ENCODE data around the gene ZNF837.
A peak's percentile ranks its signal among the peaks of the same experiment; 100 is the strongest.

Gene ZNF837

GRCh38 chr19:58368561-58369360 lies 12.1 kb downstream of the ZNF837 start:
- no peak for DNase-seq (ENCODE audit: low read depth)

GRCh38 chr19:58367698-58368454 lies 13.0 kb downstream of the ZNF837 start:
- DNase-seq (ENCODE audit: low read depth), result no peak

- DNase-seq (ENCODE audit: low read depth), result no peak
Observed at GRCh38 chr19:58366585-58367430, 14.0 kb downstream of the ZNF837 start.

GRCh38 chr19:58364146-58364545 lies 16.7 kb downstream of the ZNF837 start:
- DNase-seq (ENCODE audit: low read depth), result no peak

GRCh38 chr19:58362272-58362994 lies 18.4 kb downstream of the ZNF837 start, which contains the start of gene ZNF497:
ZNF497 (minus strand) TSS chr19:58362751; CDS start chr19:58357635, 5,116 bp downstream.
- peak; percentile 95 for DNase-seq (ENCODE audit: low read depth)

- DNase-seq (ENCODE audit: low read depth), result no peak
Observed at GRCh38 chr19:58361900-58362271, 18.9 kb downstream of the ZNF837 start.

GRCh38 chr19:58357481-58358145 lies 23.2 kb downstream of the ZNF837 start:
- DNase-seq (ENCODE audit: low read depth), result no peak

GRCh38 chr19:58356766-58357480 lies 23.9 kb downstream of the ZNF837 start:
- DNase-seq (ENCODE audit: low read depth), result peak; percentile 29

- DNase-seq (ENCODE audit: low read depth), result peak; percentile 53
Observed at GRCh38 chr19:58355908-58356765, 24.7 kb downstream of the ZNF837 start.

- no peak for DNase-seq (ENCODE audit: low read depth)
Observed at GRCh38 chr19:58355215-58355796, 25.5 kb downstream of the ZNF837 start.

GRCh38 chr19:58354478-58355030 lies 26.3 kb downstream of the ZNF837 start:
- DNase-seq (ENCODE audit: low read depth), result no peak

GRCh38 chr19:58353717-58354477 lies 26.9 kb downstream of the ZNF837 start:
- no peak for DNase-seq (ENCODE audit: low read depth)

GRCh38 chr19:58352760-58353671 lies 27.8 kb downstream of the ZNF837 start, which contains the start of gene A1BG:
A1BG (minus strand) TSS chr19:58353492; CDS start chr19:58353437, 55 bp downstream.
- DNase-seq (ENCODE audit: low read depth), result no peak

- DNase-seq (ENCODE audit: low read depth), result no peak
Observed at GRCh38 chr19:58351990-58352755, 28.7 kb downstream of the ZNF837 start.

- DNase-seq (ENCODE audit: low read depth), result no peak
Observed at GRCh38 chr19:58351558-58351878, 29.3 kb downstream of the ZNF837 start.
